GM21515 (cell line): Measurements from ENCODE around the gene PEX3.
"Not testable (repeated sequence)": the region's sequence is repeated elsewhere in the genome, so short reads cannot be mapped to it uniquely, and the experiment has no call there.

Experiments
- ATAC-seq: cut with Tn5 transposase; IDR thresholded peaks from one replicate; pipeline ENCODE4 v1.9.1; 2021; ENCODE audit not compliant: unreplicated experiment

PEX3 gene

DNA sequence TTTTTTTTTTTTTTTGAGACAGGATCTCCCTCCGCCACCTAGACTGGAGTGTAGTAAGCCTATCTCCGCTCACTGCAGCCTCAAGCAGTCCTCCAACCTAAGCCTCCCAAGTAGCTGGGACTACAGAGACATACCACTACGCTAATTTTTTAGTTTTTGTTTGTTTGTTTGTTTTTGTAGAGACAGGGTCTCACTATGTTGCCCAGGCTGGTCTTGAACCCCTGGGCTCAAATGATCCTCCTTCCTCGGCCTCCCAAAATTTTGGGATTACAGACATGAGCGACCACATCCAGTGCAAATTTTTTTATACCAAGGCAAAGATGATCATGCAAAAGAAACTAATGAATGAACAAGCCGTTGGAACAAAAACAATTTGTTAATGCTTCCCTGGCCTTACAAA lies 55.6 kb downstream of the PEX3 start:
- ATAC-seq: no peak

GRCh38 chr6:143506620-143507019 lies 56.0 kb downstream of the PEX3 start:
- ATAC-seq: no peak

DNA sequence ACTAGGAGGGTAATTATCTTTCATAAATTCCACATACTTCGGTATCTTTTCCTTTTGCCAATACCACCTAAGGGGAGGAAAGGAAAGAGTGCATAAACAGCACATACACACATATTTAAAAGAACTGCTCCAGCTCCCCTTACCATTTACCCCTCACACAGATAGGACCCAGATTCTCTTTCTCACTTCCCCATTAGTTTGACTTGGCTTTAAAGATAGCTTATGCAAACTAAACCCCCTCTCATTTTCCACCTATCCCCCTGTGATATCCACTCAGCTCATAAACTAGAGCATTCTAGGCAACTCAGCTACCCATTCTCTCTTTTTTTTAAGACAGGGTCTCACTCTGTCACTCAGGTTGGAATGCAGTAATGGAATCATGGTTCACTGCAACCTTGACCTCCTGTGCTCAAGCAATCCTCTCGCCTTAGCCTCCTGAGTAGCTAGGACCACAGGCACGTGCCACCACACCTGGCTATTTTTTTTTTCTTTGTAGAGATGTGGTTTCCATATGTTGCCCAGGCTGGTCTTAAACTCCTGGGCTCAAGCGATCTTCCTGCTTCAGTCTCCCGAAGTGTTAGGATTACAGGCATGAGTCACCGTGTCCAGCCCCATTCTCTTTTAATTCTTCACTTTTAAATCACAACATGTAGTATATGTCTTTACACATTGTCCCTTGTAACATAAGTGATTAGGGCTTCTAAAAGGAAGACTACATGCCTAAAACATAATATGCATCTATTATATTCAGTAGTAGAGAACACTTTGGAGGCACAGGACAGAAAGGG lies 56.9 kb downstream of the PEX3 start:
- peak; percentile 59 for ATAC-seq

GRCh38 chr6:143510326-143510725 lies 59.7 kb downstream of the PEX3 start:
- not testable (repeated sequence) for ATAC-seq

- peak; percentile 62 for ATAC-seq
Observed at GRCh38 chr6:143510991-143511891, 60.6 kb downstream of the PEX3 start, which contains the start of gene FUCA2. Gene FUCA2 (minus strand): TSS chr6:143511720. CDS start chr6:143511634, 86 bp downstream.

DNA sequence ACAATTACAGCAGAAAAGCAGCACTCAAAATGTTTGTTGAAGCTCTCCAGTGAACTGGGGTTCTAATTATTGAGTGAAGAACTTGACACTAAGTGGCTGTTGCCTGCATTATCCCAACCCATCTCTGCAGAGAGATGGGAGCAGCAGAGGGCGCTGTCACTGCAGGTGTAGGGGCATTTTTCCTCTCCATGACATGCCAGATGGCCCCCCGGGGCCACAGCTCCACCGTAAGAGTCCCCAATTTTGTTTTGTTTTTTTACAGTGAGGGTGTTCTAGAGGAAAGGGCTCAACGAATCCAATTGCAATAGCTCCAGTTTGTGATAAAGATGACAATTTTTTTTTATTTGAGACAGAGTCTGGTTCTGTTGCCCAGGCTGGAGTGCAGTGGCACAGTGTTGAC lies 62.8 kb downstream of the PEX3 start:
- no peak for ATAC-seq

- ATAC-seq: no peak
Observed at GRCh38 chr6:143515061-143515760, 64.6 kb downstream of the PEX3 start.

- no peak for ATAC-seq
Observed at GRCh38 chr6:143515766-143516355, 65.3 kb downstream of the PEX3 start.

DNA sequence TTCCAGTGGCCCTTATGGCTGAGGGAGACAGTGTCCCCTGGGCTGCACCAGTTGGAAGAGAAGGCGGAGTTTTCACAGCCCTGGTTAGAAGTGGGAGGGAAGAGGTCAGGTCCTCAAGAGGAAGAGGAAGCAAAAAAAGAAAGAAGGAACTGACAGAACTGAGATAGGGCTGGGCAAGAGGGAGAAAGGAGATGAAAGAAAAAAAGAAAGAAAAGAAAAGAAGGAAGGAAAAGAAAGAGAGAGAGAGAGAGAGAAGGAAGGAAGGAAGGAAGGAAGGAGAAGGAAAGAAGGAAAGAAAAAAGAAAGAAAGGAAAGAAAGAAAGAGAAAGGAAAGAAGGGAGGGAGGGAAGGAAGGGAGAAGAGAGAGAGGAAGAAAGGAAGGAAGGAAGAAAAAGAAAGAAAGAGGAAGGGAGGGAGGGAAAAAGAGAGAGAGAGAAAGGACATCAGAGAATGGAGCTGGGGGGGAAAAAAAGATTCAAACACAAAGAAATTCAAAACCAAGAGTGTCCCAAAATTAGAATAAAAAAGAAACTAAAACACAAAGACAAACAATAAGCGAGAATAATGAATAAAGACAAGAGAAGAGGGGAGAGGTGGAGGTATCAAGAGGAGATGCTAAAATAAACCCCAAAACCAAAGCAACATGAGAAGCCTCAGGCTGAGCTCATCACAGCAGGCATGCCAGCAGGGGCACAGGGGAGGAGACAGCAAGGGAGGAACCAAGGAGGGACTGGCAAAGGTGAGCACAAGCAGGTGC lies 66.3 kb downstream of the PEX3 start:
- ATAC-seq: no peak

GRCh38 chr6:143517447-143517773 lies 66.8 kb downstream of the PEX3 start:
- ATAC-seq: no peak

GRCh38 chr6:143522039-143522600 lies 71.5 kb downstream of the PEX3 start:
- ATAC-seq: no peak

- ATAC-seq: no peak
Observed at GRCh38 chr6:143525356-143525755, 74.8 kb downstream of the PEX3 start.

- no peak for ATAC-seq
Observed at GRCh38 chr6:143527677-143528076, 77.1 kb downstream of the PEX3 start.

DNA sequence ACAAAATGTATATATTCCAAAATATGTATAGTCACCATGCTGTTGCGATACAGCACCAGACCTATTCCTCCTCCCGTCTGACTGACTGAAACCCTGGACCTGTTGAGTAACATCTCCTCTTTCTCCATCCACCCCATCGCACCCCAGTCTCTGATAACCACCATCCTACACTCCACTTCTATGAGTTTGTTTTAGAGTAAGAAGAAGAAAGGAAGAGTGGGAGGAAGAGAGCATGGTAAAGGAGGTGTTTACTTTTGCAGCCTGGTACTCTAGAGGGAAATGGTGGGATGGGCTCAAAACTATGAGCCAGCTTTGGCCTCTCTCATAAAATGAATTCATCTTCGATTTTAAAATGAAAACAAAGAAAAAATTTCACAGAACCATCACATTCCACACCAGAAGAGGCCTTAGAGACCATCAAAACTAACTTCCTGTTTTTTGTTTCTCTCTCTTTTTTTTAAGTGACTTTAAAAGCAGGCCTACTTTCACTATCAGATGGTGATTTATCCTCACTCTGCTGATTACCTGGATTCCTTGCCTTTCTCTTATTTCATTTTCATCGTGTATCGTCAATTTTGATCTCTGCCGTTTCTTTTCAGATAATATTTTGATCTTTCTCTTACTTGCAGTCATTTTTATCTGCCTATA lies 77.7 kb downstream of the PEX3 start:
- peak; percentile 59 for ATAC-seq

GRCh38 chr6:143529095-143529494 lies 78.5 kb downstream of the PEX3 start:
- ATAC-seq: no peak

- no peak for ATAC-seq
Observed at GRCh38 chr6:143531720-143532499, 81.3 kb downstream of the PEX3 start.

- no peak for ATAC-seq
Observed at GRCh38 chr6:143535189-143535614, 84.6 kb downstream of the PEX3 start.

DNA sequence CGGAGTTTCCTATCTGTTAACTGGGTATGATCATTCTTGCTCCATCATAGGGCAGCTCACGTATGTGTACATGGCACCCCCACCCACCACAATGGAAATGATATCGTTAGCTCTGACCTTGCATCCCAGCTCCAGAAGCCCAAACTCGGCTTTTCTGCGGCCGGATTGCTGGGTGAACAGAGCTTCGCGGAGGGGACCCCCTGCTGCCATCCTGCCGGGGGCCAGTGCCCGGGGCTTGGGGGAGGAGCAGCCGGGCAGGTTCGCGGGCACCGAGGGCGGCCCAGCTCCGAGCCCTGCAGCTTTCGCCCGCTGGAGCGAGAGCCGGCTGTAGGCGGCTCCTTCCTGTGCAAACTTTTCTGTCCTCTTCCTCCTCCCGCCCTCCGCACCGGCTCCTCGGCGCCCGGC lies 85.9 kb downstream of the PEX3 start:
- peak; percentile 61 for ATAC-seq
